GM19463 (cell line): Measurements from ENCODE around the gene TMEFF1.
A peak's percentile ranks its signal among the peaks of the same experiment; 100 is the strongest.

Experiments used
- ATAC-seq: cut with Tn5 transposase; IDR thresholded peaks from one replicate; pipeline ENCODE4 v1.9.1; 2021; ENCODE audit warnings: mild to moderate bottlenecking, moderate library complexity; ENCODE audit not compliant: unreplicated experiment

Gene TMEFF1

GRCh38 chr9:100445903-100446549 lies 26.9 kb upstream of the TMEFF1 start:
- no peak for ATAC-seq

- ATAC-seq, result no peak
Measured at GRCh38 chr9:100447041-100447440, 25.9 kb upstream of the TMEFF1 start.

DNA sequence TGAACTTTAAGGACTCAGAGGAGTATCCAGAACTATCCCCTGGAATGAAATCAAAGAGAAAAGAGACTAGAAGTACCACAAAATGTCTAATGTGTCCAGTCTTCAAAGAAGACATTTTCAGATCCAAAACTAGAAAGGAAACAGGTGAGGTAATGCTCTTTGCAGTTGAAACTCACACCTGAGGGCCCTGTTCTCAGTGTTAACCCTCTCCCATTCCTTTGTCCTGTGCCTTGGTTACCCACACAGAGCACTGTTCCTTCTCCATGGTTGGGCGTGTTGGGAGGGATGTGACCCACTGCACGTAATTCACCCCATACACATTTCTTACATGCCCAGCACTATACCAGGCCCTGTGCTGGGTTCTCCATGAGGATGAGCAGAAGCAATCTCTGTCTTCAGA lies 24.7 kb upstream of the TMEFF1 start:
- ATAC-seq, result no peak

- ATAC-seq, result peak; percentile 78
Measured at GRCh38 chr9:100449420-100449819, 23.5 kb upstream of the TMEFF1 start.

DNA sequence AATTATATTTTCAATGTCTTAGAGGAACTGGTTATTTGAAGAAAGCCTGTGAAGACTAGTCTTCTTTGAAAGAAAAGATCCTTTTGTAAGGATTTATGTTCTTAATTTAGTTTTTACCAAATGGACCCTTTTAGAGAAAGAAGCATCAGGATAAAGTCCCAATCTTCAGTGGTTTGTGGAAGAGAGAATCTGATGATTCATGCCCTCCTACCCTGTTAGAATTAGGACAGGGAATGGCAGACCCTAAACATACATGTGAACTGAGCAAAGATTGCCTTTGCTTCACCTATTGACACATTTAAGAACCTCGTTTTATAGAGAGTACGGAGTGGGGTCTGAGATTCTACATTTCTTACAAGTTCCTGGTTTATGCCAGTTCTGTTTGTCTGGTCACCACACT lies 20.1 kb upstream of the TMEFF1 start:
- no peak for ATAC-seq

- ATAC-seq, result no peak
Measured at GRCh38 chr9:100455470-100455869, 17.5 kb upstream of the TMEFF1 start.

DNA sequence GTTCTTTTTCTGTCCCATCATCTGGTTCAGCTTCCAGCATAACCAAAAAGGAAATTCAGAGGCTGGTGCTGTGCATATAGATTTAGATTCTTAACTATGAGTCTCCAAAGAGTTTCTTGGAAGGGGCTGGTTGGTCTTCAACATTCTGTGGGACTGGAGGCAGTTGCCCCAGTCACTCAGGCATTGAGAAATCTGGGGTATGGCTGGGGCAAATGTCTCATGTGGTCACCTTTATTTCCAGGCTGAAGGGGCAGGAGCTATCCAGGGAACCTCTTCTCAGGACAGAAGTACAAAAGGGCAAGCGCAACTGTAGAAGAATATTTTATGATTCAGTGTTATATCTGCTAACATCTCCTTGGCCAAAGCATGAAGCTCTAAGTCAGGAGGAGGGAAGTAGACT lies 15.4 kb upstream of the TMEFF1 start:
- no peak for ATAC-seq

DNA sequence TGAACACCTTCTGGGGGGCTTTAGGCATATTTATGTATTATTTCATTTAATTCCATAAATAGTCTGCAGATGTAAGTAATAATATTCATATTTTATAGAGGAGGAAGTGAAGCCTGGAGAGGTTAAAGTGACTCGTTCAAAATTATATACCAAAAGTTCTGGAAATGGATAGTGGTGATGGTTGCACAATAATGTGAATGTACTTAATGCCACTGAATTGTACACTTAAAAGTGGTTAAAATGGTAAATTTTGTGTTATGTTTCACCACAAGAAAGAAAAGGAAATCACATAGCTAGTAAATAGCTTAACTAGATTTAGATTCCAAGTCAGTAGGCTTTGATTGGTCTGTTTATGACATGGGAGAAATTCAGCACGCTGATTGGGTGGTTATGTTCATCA lies 13.0 kb upstream of the TMEFF1 start:
- ATAC-seq, result no peak

DNA sequence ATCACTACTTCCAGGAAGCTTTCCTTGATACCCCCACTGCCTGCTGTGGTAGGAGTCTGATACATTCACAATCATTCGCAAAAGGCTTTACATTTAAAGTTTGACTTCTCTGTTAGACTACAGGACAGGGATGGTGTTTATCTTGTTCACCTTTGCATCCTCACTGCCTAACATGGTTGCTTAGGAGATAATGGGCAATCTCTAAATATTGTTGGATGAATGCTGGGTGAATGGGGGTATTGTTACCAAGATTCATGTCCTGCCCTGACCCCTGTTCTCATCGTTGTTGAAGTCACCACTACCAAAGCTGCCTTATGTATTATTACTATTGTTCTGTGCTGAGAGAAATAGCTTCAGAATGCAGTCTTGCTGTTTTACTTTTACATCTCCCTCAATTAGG lies 7.7 kb upstream of the TMEFF1 start:
- no peak for ATAC-seq

- ATAC-seq, result no peak
Measured at GRCh38 chr9:100465761-100466160, 7.2 kb upstream of the TMEFF1 start.

DNA sequence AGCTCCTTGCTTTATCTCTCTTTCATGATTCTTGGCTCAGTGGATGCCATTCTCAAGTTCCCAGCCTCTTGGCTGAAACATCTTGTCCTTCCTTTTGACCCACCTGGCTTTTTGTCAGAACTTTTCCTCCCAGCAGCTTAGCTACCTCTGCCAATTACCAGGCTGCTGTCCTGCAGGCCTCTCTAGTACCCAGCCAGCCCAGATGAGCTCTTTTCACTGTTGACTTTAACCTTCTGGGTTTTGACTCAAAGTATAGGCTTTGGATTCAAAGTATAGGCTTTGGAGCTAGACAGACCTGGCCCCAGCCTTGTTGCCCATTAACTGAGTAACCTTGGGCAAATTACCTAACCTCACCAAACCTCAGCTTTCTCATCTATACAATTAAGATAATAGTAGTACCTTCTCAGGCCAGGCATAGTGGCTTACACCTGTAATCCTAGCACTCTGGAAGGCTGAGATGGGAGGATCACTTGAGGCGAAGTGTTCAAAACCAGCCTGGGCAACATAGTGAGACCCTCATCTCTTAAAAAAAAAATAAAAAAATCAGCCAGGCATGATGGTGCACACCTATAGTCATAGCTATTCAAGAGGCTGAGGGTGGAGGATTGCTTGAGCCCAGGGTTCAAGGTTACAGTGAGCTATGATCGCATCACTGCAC lies 6.6 kb upstream of the TMEFF1 start:
- ATAC-seq, result no peak

GRCh38 chr9:100466829-100467221 lies 6.1 kb upstream of the TMEFF1 start:
- peak; percentile 73 for ATAC-seq

- no peak for ATAC-seq
Measured at GRCh38 chr9:100468041-100468440, 4.9 kb upstream of the TMEFF1 start.

GRCh38 chr9:100472268-100472667 lies 681 bp upstream of the TMEFF1 start:
- ATAC-seq, result no peak

DNA sequence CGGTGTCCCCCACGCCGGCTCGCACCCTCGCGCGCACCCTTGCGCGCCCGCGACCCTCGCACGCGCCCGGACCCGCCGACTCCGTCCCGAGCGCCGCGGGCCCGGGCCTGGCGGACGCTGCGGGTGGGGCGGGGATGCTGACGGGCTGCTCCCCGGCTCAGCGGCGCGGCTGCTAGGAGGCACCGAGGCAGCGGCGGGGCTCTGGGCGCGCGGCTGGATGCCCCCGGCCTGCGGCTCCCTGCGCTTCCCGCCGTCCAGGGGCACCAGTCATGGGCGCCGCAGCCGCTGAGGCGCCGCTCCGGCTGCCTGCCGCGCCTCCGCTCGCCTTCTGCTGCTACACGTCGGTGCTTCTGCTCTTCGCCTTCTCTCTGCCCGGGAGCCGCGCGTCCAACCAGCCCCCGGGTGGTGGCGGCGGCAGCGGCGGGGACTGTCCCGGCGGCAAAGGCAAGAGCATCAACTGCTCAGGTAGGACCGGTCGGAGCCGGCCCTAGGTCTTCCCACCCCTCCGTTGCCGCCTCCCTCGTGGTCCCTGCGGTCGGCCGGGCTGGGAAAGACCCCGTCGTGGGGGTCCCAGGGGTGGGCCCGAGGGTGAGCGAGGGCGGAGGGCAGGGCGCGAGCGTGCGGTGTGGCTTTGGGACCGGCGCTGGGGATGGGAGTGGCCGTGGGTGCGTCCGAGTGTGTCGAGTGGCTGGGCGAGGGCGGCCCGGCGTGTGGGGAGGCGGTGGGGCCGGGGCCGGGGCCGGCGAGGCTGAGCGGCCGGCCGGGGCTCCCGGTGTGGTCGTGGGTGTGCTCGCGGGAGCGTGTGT lies 530 bp downstream of the TMEFF1 start:
- ATAC-seq, result peak; percentile 63

GRCh38 chr9:100474082-100474923 lies 1.4 kb downstream of the TMEFF1 start:
- ATAC-seq, result no peak

DNA sequence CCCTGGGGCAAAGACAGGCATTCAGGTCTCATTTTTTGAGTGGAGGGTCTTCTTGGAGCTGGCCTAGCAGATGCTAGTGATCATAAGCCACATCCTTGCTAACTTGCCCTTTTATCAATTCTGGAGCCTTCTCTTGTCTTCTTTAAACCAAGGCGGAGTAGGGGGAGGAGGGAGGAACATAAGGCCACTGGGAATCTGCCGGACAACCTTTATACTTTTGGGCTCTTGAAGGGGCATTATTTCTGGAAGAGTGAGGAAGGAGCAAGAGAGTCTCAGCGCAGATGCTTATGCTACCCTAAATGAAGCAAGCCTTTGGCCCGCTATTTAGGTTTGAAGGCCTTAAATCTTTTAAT lies 2.0 kb downstream of the TMEFF1 start:
- no peak for ATAC-seq

GRCh38 chr9:100477241-100477640 lies 4.3 kb downstream of the TMEFF1 start:
- ATAC-seq, result no peak

DNA sequence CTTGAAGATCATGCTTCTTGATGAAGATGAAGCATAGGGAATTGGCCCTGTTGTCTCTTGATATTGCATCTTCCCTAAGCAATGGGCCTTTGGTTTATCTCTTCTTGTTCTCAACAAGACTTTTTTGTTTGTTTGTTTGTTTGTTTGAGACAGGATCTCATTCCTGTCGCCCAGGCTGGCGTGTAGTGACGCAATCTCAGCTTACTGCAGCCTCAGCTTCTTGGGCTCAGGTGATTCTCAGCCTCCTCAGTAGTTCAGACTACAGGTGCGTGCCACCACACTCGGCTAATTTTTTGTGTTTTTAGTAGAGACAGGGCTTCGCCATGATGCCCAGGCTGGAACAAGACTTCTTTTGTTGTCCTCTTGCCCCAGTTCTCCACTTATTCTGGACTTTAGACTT lies 5.2 kb downstream of the TMEFF1 start:
- no peak for ATAC-seq

DNA sequence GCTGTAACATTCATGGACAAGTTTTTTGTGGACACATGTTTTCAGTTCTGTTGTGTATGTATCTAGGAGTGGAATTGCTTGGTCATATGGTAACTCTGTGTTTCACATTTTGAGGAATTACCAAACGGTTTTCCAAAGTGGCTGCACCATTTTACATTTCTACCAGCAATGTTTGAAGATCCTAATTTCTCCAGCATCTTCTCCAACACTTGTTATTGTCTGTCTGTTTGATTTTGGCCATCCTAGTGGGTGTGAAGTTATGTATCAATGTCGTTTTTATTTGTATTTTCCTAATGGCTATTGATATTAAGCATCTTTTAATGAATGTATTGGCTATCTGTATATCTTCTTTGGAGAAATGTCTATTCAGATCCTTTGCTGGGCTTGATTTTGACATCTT lies 6.9 kb downstream of the TMEFF1 start:
- no peak for ATAC-seq

- no peak for ATAC-seq
Measured at GRCh38 chr9:100485196-100485595, 12.2 kb downstream of the TMEFF1 start.
